HCT116 (cell line): Measurements from ENCODE around the gene DDX10. TPM values are rescaled to one million over a fixed set of nuclear protein-coding genes. Genes with fewer than 3 reads are reported as not detected.

ENCODE experiments used
- ATAC-seq: fragments of 200-7000 bp; cut with Tn5 transposase; 2 replicates; pipeline ENCODE4 v1.9.1; 2020; ENCODE audit warnings: mild to moderate bottlenecking, moderate library complexity
- BruUV-seq: library from RNA; stranded (reverse); fragments of 400-500 nt; replicated peaks from 2 replicates; lab custom pipeline; 2021; lab: Mats Ljungman, UMichigan
- CTCF ChIA-PET: fragments of 300-600 bp; sonication (Branson Sonifier 250); formaldehyde crosslinking; loops from one replicate; lab custom pipeline; 2021; ENCODE audit warnings: antibody characterized with exemption; lab: Charles Lee
- POLR2A ChIA-PET: fragments of 300-600, 350-600 bp; sonication (Branson Sonifier 250); formaldehyde crosslinking; loops from one replicate; lab custom pipeline; 2021; ENCODE audit warnings: antibody characterized with exemption; lab: Charles Lee
- RAD21 ChIA-PET, 2 experiments: fragments of 300-600 bp; sonication (Branson Sonifier 250); formaldehyde crosslinking; loops; one replicate each; lab custom pipeline; 2023; ENCODE audit warnings: low total read pairs in 2 of 2; ENCODE audit not compliant: uncharacterized antibody in 2 of 2, unreplicated experiment in 2 of 2, low non-redundant PET in 1 of 2; lab: Charles Lee
- DNase-seq: peaks from one replicate; pipeline ENCODE4 v3.0.0-alpha.2; 2010; ENCODE audit warnings: low read depth, low spot score
- H2AFZ ChIP-seq: fragments of 200-600 bp; shearing (Covaris generic), sonication (generic); 2 replicates; pipeline ENCODE4 v1.6.1; 2017; ENCODE audit warnings: low read depth, mixed run types, mixed read lengths, antibody characterized with exemption, low read length; ENCODE audit not compliant: poor library complexity, severe bottlenecking
- H3K27ac ChIP-seq: 2 replicates; pipeline ENCODE4 v1.5.1; 2012; ENCODE audit warnings: low read depth, low read length
- H3K27me3 ChIP-seq: fragments of 200-600 bp; sonication (generic); 2 replicates; pipeline ENCODE4 v1.6.1; 2016; ENCODE audit warnings: mixed run types, low read length, mixed read lengths; ENCODE audit not compliant: insufficient read depth
- H3K36me3 ChIP-seq, 2 experiments: fragments of 200-500 bp in 1 of 2; fragments of 200-600 bp in 1 of 2; sonication (Bioruptor generic) in 1 of 2; sonication (generic) in 1 of 2; 2 replicates each; pipeline versions ENCODE4 v1.5.1 to v1.6.1; 2014 to 2016; ENCODE audit warnings: low read length in 2 of 2, inconsistent platforms in 1 of 2, mixed read lengths in 1 of 2, mixed run types in 1 of 2; ENCODE audit not compliant: insufficient read depth in 2 of 2, control insufficient read depth in 1 of 2
- H3K4me1 ChIP-seq, 2 experiments: fragments of 200-600 bp in 1 of 2; sonication (generic) in 1 of 2; 2 replicates each; pipeline versions ENCODE4 v1.5.1 to v1.6.1; 2012 to 2017; ENCODE audit warnings: low read length in 2 of 2, inconsistent platforms in 1 of 2, mild to moderate bottlenecking in 1 of 2, mixed read lengths in 1 of 2, mixed run types in 1 of 2, moderate library complexity in 1 of 2; ENCODE audit not compliant: insufficient read depth in 2 of 2, control insufficient read depth in 1 of 2
- H3K4me2 ChIP-seq: fragments of 200-600 bp; sonication (generic); 2 replicates; pipeline ENCODE4 v1.6.1; 2017; ENCODE audit warnings: mixed run types, low read length, mixed read lengths
- H3K4me3 ChIP-seq, 2 experiments: fragments of 200-600 bp in 1 of 2; sonication (generic) in 1 of 2; replicated peaks in 1 of 2; 2 replicates each; pipeline ENCODE4 v1.5.1; 2011 to 2016; ENCODE audit warnings: low read length in 2 of 2, control low read depth in 1 of 2, low read depth in 1 of 2, mild to moderate bottlenecking in 1 of 2, mixed read lengths in 1 of 2, mixed run types in 1 of 2
- H3K79me2 ChIP-seq: fragments of 200-600 bp; sonication (generic); 2 replicates; pipeline ENCODE4 v1.6.1; 2017; ENCODE audit warnings: mild to moderate bottlenecking, mixed run types, low read length, moderate library complexity, mixed read lengths; ENCODE audit not compliant: insufficient read depth
- H3K9ac ChIP-seq: fragments of 200-600 bp; sonication (generic); 2 replicates; pipeline ENCODE4 v1.6.1; 2016; ENCODE audit warnings: low read length, mixed read lengths
- H3K9me2 ChIP-seq: fragments of 200-600 bp; sonication (generic), shearing (Covaris generic); 2 replicates; pipeline ENCODE4 v1.6.1; 2017; ENCODE audit warnings: mixed run types, mild to moderate bottlenecking, moderate library complexity; ENCODE audit not compliant: insufficient read depth
- H3K9me3 ChIP-seq, 2 experiments: fragments of 200-500 bp in 1 of 2; fragments of 200-600 bp in 1 of 2; sonication (Bioruptor generic) in 1 of 2; sonication (generic) in 1 of 2; 2 replicates each; pipeline ENCODE4 v1.6.1; 2014 to 2017; ENCODE audit warnings: low read length in 2 of 2, mixed read lengths in 2 of 2, inconsistent platforms in 1 of 2, low read depth in 1 of 2, mild to moderate bottlenecking in 1 of 2, mixed run types in 1 of 2, moderate library complexity in 1 of 2; ENCODE audit not compliant: control insufficient read depth in 1 of 2, insufficient read depth in 1 of 2
- H4K20me1 ChIP-seq: fragments of 200-600 bp; sonication (generic), shearing (Covaris generic); 2 replicates; pipeline ENCODE4 v1.6.1; 2017; ENCODE audit warnings: mixed run types, mild to moderate bottlenecking, moderate library complexity; ENCODE audit not compliant: insufficient read depth
- EZH2 ChIP-seq: fragments of 200-600 bp; sonication (generic); IDR thresholded peaks from 2 replicates; pipeline ENCODE4 v1.6.1; 2017; ENCODE audit warnings: antibody characterized with exemption, mixed run types
- EZH2phosphoT487 ChIP-seq: fragments of 200-600 bp; IDR thresholded peaks from 2 replicates; pipeline ENCODE4 v1.6.1; 2018; ENCODE audit warnings: antibody characterized with exemption, borderline replicate concordance
- FOSL1 ChIP-seq: IDR thresholded peaks from 2 replicates; pipeline ENCODE4 v1.6.1; 2012; ENCODE audit warnings: low read depth
- POLR2A ChIP-seq: IDR thresholded peaks from 2 replicates; pipeline ENCODE4 v1.7.0; 2011; ENCODE audit warnings: borderline replicate concordance; ENCODE audit not compliant: insufficient read depth, insufficient read length; ENCODE audit errors: extremely low read depth
- SP1 ChIP-seq: IDR thresholded peaks from 2 replicates; pipeline ENCODE4 v1.6.1; 2012; ENCODE audit warnings: low read depth
- SRF ChIP-seq: IDR thresholded peaks from 2 replicates; pipeline ENCODE4 v1.6.1; 2012; ENCODE audit warnings: low read depth
- intact Hi-C: fragments of 100-400 bp; cut with micrococcal nuclease; formaldehyde crosslinking; loops from 2 replicates; pipeline ENCODE4 v1.10.0; 2022
- total RNA-seq: library from RNA; stranded (reverse); gene quantifications from one replicate; pipeline ENCODE4 v1.2.1, GENCODE V29; 2021; ENCODE audit not compliant: unreplicated experiment
- TF ChIP-seq, protein P1 (sequence below): IDR thresholded peaks from 2 replicates; pipeline ENCODE4 v1.6.1; 2012

Gene DDX10
- total RNA-seq, 1 experiment from 2014 or later, result 66.5 TPM

DNA sequence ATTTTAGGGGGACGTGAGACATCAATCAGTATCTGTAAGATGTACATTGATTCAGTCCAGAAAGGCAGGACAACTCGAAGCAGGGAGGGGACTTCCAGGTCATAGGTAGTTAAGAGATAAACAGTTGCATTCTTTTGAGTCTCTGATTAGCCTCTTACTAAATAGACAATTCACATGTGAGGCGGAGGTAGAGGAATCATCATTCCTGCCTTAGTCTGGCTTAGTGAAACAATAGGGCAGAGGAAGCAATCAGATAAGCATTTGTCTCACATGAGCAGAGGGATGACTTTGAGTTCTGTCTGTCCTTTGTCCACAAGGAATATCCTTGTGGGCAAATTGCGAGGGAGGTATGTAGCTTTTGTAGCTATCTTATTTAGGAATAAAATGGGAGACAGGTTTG, 248.3 kb downstream of the DDX10 start:
- Histone ChIP-seq H3K4me3 (no peak overlapping the region), H3K27me3 (no peaks in the 10 kb centered on the region), H2AFZ (no peak overlapping the region), H3K27ac (no peak overlapping the region), H3K4me2 (no peak overlapping the region), H4K20me1 (no peaks in the 10 kb centered on the region), H3K9me3 (no peaks in the 10 kb centered on the region), H3K79me2 (no peaks in the 10 kb centered on the region), H3K9me2 (0 out of 2 replicates have a peak, but pooled peaks cover 3% of the 10 kb centered on the region), H3K36me3 (no peaks in the 10 kb centered on the region), H3K4me1 (peaks cover 12 to 53% of the 10 kb centered on the region in 2 experiments; a peak in 3 of 4 replicates), H3K9ac (no peak overlapping the region)
- CTCF ChIA-PET, result no interaction called here
- RAD21 ChIA-PET, result no interaction called here
- TF ChIP-seq POLR2A (no peak), EZH2phosphoT487 (no peak)
- BruUV-seq, result no TSS peak
- DNase-seq, result no peak
- intact Hi-C loops, result no loop called here
- no peak for ATAC-seq
- POLR2A ChIA-PET, result no interaction called here

DNA sequence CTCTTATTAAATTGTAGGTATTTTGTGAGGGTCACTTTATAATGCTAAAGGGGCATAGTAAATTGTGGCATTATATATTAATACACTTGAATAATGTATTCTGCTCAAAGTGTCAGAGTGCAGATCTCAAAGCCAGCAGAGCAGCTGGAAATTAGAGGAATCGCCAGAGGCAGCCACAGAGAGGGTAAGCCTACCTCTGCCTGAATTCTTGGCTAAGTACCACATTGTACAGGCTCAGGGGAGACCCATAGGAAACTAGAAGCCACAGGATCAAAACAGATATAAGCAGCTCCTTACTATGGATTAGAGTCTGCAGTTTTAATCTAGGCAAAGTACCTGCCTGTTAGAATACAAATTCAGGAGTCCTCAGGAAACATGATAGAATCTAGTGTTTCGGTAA, 249.3 kb downstream of the DDX10 start:
- no peak for ATAC-seq
- intact Hi-C loops, result no loop called here
- Histone ChIP-seq H2AFZ (no peak overlapping the region), H3K27ac (no peak overlapping the region), H3K9ac (no peak overlapping the region), H3K79me2 (no peaks in the 10 kb centered on the region), H3K27me3 (no peaks in the 10 kb centered on the region), H3K4me2 (no peak overlapping the region), H3K9me3 (no peaks in the 10 kb centered on the region), H3K4me1 (peaks cover 5 to 44% of the 10 kb centered on the region in 2 experiments; a peak in 3 of 4 replicates), H3K36me3 (no peaks in the 10 kb centered on the region), H4K20me1 (no peaks in the 10 kb centered on the region), H3K9me2 (0 out of 2 replicates have a peak, but pooled peaks cover 3% of the 10 kb centered on the region), H3K4me3 (no peak overlapping the region)
- ChIA-PET RAD21 (no interaction called here), CTCF (no interaction called here), POLR2A (no interaction called here)
- DNase-seq, result no peak
- BruUV-seq, result no TSS peak
- TF ChIP-seq EZH2phosphoT487, result no peak
- no peak for TF ChIP-seq POLR2A
- no peak for TF ChIP-seq FOSL1
- TF ChIP-seq, protein P1, sequence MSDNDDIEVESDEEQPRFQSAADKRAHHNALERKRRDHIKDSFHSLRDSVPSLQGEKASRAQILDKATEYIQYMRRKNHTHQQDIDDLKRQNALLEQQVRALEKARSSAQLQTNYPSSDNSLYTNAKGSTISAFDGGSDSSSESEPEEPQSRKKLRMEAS, result no peak
- TF ChIP-seq SRF, result no peak
- no peak for TF ChIP-seq SP1
- no peak for TF ChIP-seq EZH2
